Amygdala (tissue), 56 donors: ENCODE data around the gene MYLK4.
"Not testable (repeated sequence)": the region's sequence is repeated elsewhere in the genome, so short reads cannot be mapped to it uniquely, and the experiment has no call there.

Source experiments
- DNase-seq, 56 donors: peaks; one replicate each; lab custom pipeline; 2025; lab: John Stamatoyannopoulos, UW

MYLK4 gene

DNA sequence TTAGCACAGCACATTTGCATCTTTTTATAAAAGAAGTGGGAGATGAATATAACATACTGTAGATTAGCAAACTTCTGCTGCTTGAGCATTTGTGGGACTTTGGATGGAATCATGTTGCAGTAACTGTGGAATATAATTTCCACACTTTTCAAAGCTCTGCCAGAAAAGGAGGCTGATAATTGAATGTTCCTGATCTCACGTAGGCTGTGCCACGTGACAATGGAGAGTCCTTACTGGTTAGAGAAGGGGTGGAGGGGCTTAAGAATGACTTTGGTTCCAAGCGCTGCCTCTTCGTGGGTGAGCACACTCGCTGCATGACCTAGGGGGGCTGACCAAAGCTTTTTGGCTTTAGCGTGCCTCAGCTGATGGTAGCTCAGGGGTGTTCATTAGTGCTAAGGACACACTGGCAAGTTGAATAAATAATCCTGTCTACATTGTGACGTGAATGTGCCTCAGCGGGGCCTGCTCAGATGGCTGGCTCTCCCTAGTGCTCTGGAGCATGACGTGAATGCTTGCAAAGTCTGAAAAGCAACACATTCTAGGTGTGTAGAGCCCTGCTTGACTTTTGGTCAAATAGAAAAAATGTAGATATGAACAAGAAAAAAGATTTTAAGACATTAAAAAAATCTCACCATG is 29.5 kb upstream of the MYLK4 start:
- no peak for DNase-seq

DNA sequence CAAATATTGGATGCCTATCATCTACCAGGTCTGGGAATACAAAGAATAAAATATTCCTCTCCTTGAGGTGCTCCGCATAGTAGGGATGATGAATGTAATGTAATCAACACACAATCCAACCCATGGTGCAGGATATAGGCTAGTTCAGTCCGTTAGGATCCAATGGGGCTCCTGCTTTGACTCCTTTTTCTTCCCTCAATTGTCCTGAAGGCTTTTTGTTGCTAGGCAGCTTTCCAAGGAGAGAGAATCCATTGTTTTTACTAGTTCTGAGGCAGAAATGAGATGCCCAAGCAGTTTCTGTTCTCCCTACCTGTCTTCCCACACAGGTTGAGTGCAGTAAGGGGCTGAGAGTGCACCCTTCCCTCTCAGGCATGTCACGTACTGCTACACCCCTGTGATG is 26.5 kb upstream of the MYLK4 start:
- no peak for DNase-seq

DNA sequence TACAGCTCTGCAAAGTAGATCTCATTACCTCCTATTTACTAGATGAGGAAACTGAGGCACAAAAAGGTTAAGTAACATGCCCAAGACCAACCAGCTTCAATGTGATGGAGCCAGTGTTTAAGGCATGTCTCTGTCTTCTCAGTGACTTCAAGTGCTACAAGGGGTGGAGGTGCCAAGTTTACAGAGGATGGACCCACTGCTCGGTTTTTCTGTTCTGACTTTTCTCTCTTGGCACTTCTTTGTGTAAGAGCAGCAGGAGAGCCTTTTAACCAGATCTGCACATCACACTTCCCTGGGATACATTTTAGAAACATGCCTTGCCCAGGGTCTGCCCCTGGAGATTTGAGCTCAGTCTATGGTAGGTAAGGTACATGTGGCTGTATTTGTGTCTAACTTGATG is 24.3 kb upstream of the MYLK4 start:
- DNase-seq, result no peak

DNA sequence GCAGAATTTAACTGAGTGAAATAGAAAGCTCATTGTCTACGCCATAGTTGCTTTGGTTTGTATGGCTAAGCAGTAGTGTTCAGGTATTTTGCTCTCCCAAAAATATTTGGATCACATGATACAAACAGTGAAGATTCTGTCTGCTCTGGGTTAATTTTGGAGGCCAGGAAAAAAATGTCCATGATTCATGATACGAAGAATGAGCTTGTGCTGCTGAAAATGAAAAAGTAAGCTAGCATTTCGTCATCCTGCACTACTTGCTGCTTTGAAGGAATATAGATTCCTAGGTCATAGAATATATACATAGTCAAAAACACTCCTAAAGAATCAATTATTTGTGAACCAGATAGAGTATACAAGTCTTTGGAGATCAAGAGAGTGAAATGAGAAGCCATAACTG is 22.7 kb upstream of the MYLK4 start:
- no peak for DNase-seq

DNA sequence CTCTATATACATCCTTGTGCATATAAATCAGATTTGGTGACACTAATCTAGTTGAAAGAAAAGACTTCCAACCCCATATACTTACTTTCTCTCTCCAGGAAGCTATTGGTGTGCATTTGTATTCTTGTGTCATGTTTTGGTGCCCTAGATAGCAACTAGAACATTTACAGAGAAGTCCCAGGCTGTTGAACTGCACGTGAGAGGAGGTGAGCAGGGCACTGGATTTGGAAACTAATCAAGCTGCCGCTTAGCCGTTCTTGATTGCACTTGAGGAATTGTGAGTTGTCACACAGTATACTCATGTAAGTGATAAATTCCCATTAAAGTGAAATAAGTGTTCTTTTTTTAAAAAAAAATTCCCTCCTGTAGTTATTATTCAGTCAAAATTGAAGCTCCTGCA is 22.1 kb upstream of the MYLK4 start:
- DNase-seq, result no peak

DNA sequence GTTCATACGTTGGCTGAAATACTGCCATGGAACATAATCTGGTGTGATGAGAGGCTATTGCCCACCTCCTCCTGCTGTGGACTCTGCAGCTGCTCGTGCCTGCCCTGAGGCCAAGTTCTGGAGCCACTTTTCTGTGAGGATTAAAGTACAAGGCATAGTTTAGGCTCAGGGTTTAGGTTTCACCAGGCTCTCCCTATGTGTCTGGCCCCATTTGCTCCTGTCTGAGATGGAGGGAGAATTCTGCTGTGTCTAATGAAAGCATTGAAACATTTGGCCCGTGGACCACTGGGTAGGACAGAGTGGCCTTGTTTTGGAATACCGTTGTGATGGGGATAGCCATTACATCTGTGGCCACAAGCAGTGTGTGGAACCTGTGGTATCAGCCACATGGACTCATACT is 20.4 kb upstream of the MYLK4 start:
- no peak for DNase-seq

DNA sequence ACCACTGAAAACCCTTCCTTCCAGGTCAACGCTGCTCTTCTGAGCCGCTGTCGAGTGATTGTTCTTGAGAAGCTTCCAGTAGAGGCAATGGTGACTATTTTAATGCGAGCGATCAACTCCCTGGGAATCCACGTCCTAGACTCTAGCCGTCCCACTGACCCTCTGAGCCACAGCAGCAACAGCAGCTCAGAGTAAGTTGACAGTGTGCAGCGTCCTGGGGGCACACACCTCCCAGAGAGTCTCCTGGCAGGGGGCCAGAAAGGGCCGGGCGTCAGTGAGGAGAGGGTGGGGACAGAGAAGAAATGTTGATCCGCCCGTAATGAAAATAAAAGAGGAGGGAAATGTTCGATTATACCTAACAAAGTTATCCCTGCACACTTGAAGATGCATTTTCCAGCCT is 19.4 kb upstream of the MYLK4 start:
- peak in 1 of 56 donors; percentile 71 for DNase-seq

- DNase-seq, result no peak
These were observed 18.0 kb upstream of the MYLK4 start for GRCh38 chr6:2768696-2769095.

DNA sequence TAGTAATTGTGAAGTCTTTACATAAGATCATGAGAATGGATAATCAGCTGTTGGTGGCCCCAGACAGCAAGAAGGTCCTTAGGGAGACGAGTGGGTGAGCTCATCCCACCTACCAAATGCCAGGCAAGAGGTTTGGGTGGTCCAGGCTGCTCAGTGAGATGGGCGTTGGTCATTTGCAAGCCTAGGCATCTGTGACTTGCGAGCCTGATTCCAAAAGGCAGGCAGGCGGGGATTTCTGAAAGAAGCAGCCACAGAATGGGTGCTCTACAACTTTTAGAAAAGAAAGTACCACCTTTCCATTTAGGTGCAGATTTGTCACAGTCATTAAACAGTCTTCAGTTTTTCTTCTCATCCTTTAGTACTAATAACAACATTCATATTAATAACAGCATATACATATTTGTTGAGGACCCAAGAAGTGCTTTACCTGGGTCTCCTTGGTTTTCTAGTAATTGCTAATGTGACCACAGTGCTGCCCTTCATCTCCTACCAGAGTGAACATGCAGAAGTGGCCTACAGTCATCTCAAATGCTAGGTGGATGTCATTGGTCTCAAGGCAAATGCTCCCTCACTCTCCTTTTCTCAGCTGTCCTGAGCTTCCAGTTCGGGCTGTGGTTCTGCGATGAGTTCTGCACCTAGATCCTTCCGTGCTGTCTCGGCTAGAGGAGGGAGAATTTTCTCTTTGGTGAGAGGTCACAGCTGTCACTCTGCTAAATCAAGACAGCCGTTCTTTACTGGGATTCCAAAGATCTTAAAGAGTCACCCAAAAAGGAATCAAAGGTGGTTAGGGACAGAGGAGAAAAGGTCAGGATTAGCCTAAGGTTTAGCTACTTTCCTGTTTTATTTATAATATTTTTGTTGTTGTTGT is 17.2 kb upstream of the MYLK4 start:
- no peak for DNase-seq

DNA sequence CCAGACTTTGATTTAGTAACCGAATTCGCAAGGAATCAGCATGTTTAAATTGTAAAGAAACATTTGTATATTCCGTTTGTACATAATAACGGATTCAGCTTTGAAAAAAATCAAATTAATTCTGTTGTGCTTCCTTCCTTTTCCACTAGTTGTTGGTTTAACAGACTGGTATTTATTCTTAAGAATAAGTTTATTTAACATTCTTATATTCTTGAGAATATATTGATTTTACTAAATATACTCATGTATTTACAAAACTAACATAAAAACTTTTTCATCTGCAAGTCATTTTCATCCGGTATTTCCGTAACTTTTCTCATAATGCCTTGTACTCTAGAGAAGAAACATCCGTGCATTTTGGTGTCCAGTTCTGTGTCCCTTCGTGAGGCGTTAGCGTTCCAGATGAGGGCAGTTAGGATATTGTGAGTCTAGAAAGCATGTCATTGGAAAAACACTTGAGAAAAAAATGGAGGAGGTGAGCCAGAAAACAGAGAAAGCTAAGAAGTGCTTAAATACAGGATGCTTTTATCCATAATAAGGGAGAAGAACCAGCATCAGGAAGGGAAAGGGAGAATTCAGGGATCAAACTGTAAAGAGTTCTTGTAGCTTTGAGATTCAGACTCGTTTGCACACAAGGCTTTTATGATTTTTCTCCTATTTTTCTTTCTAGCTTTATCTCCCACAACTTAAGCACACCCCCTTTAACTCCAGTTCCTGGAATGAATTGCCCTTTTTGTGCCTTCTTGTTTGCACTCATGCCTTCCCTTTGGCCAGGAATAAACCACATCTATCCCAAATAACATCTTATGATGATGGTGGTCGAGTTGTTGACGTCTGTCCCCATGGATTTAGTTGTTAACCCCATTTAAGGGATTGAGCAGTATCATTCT is 16.3 kb upstream of the MYLK4 start:
- no peak for DNase-seq

DNA sequence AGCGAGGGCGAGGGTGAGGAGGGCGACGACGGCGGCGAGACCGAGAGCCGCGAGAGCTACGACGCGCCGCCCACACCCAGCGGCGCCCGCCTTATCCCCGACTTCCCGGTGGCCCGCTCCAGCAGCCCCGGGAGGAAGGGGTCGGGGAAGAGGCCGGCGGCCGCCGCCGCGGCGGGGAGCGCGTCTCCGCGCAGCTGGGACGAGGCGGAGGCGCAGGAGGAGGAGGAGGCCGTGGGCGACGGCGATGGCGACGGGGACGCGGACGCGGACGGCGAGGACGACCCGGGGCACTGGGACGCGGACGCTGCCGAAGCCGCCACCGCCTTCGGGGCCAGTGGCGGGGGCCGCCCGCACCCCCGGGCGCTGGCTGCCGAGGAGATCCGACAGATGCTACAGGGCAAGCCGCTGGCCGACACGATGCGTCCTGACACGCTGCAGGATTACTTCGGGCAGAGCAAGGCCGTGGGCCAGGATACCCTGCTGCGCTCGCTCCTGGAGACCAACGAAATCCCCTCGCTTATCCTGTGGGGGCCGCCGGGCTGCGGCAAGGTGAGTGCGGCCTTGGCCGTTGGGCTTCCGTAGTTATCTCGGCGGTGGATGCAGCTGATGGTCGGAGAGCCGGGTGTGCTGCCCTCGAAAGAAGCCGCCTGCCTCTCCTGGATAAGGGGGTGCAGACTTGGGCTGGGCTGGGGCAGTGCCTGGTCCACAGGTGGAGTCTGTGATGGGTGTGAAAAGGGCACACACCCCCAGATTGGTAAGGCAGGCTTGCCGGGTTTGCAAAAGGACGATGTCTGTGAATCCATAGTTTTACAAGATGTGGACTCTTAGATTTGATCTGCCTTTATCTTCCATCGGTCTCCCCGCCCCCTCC is 15.4 kb upstream of the MYLK4 start:
- DNase-seq, result peak in 11 of 56 donors; percentile 34 to 70 (median 59)

DNA sequence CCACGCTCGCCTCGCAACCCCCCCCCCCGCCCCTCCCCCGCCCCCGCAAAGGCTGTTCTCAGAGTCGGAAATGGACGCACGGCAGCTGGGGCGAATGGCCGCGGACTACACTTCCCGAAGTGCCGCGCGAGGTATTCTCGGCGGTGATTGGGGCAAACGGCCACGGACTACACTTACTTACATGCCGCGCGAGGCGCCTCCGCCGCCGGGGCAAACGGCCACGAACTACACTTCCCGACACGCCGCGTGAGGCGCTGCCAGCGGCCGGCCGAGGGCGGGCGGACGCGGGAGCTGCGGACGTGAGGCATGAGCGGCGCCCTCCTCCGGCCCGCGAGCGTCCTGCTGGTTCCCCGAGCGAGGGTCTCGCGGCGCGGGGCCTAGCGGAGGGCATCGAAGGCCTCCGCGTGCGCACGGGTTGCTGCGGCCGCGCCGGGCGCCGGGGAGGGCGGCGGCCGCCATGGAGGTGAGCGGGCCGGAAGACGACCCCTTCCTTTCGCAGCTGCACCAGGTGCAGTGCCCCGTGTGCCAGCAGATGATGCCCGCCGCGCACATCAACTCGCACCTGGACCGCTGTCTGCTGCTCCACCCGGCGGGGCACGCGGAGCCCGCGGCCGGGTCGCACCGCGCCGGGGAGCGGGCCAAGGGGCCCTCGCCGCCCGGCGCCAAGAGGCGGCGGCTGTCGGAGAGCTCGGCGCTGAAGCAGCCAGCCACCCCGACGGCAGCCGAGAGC is 14.6 kb upstream of the MYLK4 start, which contains the start of gene WRNIP1:
TSS of gene WRNIP1 (plus strand) at position 228 of the 730 bp plus-strand sequence. CDS start at position 458, 230 bp downstream.
- peak; percentile 68 to 100 (median 98) for DNase-seq

- peak in 29 of 56 donors; percentile 19 to 81 (median 60) for DNase-seq
These were observed 14.0 kb upstream of the MYLK4 start for GRCh38 chr6:2764610-2765165.

DNA sequence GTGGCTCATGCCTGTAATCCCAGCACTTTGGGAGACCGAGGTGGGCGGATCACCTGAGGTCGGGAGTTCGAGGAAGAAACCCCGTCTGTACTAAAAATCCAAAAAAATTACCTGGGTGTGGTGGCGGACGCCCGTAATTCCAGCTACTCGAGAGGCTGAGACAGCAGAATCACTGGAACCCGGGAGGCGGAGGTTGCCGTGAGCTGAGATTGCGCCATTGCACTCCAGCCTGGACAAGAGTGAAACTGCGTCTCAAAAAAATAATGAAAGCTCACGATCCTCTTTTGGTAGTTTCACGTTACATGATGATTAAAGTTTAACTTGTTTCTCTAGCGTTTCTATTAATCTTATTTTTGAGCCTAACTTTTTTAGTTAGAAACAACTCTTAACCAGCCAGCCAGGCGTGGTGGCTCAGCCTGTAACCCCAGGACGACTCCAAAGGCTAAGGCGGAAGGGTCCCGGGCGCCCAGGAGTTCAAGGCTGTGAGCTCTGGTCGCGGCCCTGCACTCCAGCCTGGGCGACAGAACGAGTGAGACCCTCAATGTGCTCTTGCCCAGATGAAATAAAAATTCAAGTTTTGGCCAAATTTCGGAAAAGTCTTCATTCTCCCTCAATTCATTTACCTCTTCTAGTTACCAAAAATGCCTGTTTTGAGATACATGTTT is 13.3 kb upstream of the MYLK4 start:
- peak in 1 of 56 donors; percentile 23 for DNase-seq

DNA sequence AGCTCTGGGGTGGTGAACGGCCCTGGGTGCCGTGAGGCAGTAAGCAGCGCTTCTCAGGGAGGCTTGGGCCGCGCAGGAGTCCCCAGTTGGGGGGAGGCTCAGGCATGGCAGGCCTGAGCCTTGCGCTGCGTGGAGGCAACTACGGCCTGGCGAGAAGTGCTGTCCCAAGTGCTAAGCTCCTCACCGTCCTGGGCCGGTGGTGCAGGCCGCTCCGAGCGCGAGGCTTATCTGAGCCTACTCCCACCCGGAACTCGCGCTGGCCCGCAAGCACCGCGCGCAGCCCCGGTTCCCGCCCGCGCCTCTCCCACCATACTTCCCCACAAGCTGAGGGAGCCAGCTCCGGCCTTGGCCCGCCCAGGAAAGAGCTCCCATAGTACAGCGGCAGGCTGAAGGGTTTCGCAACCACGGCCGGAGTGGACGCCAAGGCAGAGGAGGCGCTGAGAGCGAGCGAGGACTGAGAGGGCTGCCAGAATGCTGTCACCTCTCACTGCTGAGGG is 12.7 kb upstream of the MYLK4 start:
- DNase-seq, result no peak

DNA sequence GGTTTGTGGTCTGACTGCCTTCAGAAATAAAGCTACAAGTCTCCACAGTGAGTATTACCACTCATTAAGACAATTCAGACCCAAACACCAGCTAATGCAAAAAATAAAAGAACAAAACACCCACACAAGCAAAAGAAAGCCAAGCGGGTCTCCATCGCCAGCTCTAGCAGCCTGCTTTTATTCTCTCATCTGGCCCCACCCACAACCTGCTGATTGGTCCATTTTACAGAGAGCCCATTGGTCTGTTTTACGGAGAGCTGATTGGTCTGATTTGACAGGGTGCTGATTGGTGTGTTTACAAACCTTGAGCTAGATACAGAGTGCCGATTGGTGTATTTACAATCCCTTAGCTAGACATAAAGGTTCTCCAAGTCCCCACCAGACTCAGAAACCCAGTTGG is 12.1 kb upstream of the MYLK4 start:
- not testable (repeated sequence) for DNase-seq

DNA sequence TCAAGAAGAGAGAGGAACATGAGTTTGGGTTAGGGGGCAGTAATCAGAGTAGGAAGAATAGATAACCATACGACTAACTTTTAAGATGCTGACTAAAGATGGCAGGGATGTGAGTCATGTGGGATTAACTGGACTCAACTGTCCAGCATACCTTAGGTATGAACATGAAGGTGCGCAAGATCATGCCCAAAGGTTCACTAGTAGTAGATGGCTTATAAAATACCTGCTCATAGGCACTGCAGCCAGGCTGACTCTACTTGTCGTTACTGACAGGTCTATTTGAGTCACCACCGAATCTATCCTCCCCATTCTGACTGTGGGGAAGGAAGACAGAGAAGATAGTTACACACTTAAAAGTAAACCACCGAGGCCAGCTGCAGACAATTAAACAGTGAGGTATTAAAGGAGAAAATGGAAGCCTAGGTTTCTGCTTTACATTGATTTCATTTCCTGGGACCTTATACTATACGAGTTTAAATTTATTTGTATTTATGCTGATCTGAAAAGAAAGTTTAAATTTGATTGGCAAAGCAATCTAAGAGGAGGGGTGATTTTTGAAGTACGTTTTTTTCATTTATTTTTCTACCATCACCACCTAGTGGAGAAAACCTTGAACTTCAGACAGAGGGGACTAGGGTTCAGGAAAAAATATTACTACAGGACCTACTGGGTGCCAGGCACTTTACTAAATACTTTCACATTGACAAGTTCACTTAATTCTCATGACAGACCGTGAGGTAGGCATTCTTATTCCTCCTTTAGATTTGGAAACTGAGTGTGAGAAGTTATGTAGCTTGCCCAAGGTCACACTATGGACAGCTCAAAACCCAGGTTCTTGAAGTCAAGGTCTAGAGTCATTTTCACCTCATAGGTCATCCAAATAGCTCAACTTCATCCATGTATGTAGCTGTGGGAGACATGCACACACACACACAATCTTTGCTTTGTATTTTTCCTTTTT is 10.4 kb upstream of the MYLK4 start:
- DNase-seq, result no peak
